ENCODE data around the gene PCNA. TPM values are rescaled to one million over a fixed set of nuclear protein-coding genes. Genes with fewer than 3 reads are reported as not detected.

The PCNA gene
- total RNA-seq, 1 experiment from 2014 or later: 274 TPM

GRCh38 chr20:5156675-5157448 is 37.1 kb upstream of the PCNA start:
- Histone ChIP-seq H3K23ac (ENCODE audit: insufficient read length, low read depth, low read length) (no peak overlapping the region), H3K18ac (ENCODE audit: insufficient read length, low read depth, low read length) (no peak overlapping the region), H3K56ac (ENCODE audit: insufficient read length, low read depth, low read length) (no peak overlapping the region), H3K9me3 (ENCODE audit: control insufficient read depth, low read depth, low read length) (no peaks in the 10 kb centered on the region), H2BK20ac (ENCODE audit: low read depth, low read length, poor library complexity, severe bottlenecking) (no peak overlapping the region), H4K20me1 (ENCODE audit: control insufficient read depth, insufficient read depth, insufficient read length) (no peaks in the 10 kb centered on the region), H2BK15ac (ENCODE audit: low read depth, low read length) (no peak overlapping the region), H3K27ac (ENCODE audit: insufficient read length, low read depth, low read length) (no peak overlapping the region), H4K8ac (replicated peaks; ENCODE audit: insufficient read length, low read depth, low read length) (no peak overlapping the region), H2BK120ac (ENCODE audit: low read depth, low read length, poor library complexity, severe bottlenecking) (no peak overlapping the region), H3K4me2 (ENCODE audit: insufficient read depth, insufficient read length, low read length) (no peak overlapping the region), H3T11ph (ENCODE audit: low read length) (no peak overlapping the region), H4K5ac (ENCODE audit: insufficient read length, low read depth, low read length) (no peak overlapping the region), H3K23me2 (ENCODE audit: insufficient read length, low read depth, low read length, poor library complexity, severe bottlenecking) (no peaks in the 10 kb centered on the region), H2AFZ (ENCODE audit: low read length) (no peak overlapping the region), H4K91ac (ENCODE audit: insufficient read length, low read depth, low read length) (no peak overlapping the region), H3K9ac (ENCODE audit: extremely low read depth, insufficient read length, low read length) (no peak overlapping the region), H3K27me3 (ENCODE audit: insufficient read depth, low read length) (no peaks in the 10 kb centered on the region), H2BK12ac (ENCODE audit: insufficient read length, low read depth, low read length) (no peak overlapping the region), H2BK5ac (ENCODE audit: insufficient read length, low read length) (no peak overlapping the region), H3K79me1 (ENCODE audit: insufficient read depth, low read depth, low read length, poor library complexity, severe bottlenecking) (no peaks in the 10 kb centered on the region), H3K4ac (ENCODE audit: low read depth, low read length) (no peak overlapping the region), H3K79me2 (ENCODE audit: insufficient read depth, low read length) (no peaks in the 10 kb centered on the region; the same call in 1 of the 2 replicates), H3K14ac (ENCODE audit: insufficient read depth, low read length) (no peak overlapping the region), H2AK5ac (ENCODE audit: insufficient read length, low read length) (no peak overlapping the region), H3K4me1 (ENCODE audit: insufficient read depth, low read length) (peaks cover 4% of the 10 kb centered on the region)
- H3K27me3 Mint-ChIP-seq (ENCODE audit: low read depth): no peaks in the 10 kb centered on the region
- H3K9me3 Mint-ChIP-seq: no peaks in the 10 kb centered on the region
- DNase-seq: no peak
- peaks cover 17 to 34% of the 10 kb centered on the region in 2 experiments for H3K4me1 Mint-ChIP-seq
- peak overlapping the region in 2 of 3 experiments; percentile 6; a peak in 2 of 7 replicates for H3K27ac Mint-ChIP-seq
- H3K36me3 Mint-ChIP-seq (ENCODE audit: insufficient read depth in 1 of 3, low read depth in 3 of 3): peaks cover 0 to 3% (median 0%) of the 10 kb centered on the region in 3 experiments; a peak in 2 of 7 replicates
- WGBS (ENCODE audit: extremely low coverage, insufficient read length, low lambda C conversion rate): no CpG with 5 or more reads among the region's 4 CpGs
- no peak for TF ChIP-seq CTCF (conservative IDR thresholded peaks at IDR 0.05)
- no peak overlapping the region for H3K4me3 Mint-ChIP-seq

Measured in H9 (cell line).